DOHH2 (cell line): ENCODE results near the gene TAF1B.

ENCODE experiments used
- H3F3A ChIP-seq: fragments of 200-600 bp; sonication (generic), shearing (Covaris generic); 2 replicates; pipeline ENCODE4 v1.6.0; 2016; ENCODE audit warnings: antibody characterized with exemption, mild to moderate bottlenecking; ENCODE audit not compliant: control insufficient read depth, insufficient read depth
- H3K27ac ChIP-seq: fragments of 200-600 bp; sonication (generic); 2 replicates; pipeline ENCODE4 v1.5.1; 2014; ENCODE audit warnings: low read depth, mild to moderate bottlenecking, low read length, moderate library complexity
- H3K27me3 ChIP-seq: fragments of 200-600 bp; sonication (generic); 2 replicates; pipeline ENCODE4 v1.6.1; 2014; ENCODE audit warnings: mild to moderate bottlenecking, low read length, mixed read lengths; ENCODE audit not compliant: control insufficient read depth
- H3K36me3 ChIP-seq: fragments of 200-600 bp; sonication (generic); 2 replicates; pipeline ENCODE4 v1.6.1; 2014; ENCODE audit warnings: mild to moderate bottlenecking, low read length, moderate library complexity, mixed read lengths; ENCODE audit not compliant: control insufficient read depth
- H3K4me1 ChIP-seq: fragments of 200-600 bp; sonication (generic); 2 replicates; pipeline ENCODE4 v1.6.1; 2014; ENCODE audit warnings: mild to moderate bottlenecking, low read length, mixed read lengths; ENCODE audit not compliant: control insufficient read depth
- H3K4me2 ChIP-seq: fragments of 200-600 bp; sonication (generic); 2 replicates; pipeline ENCODE4 v1.6.0; 2014; ENCODE audit warnings: mild to moderate bottlenecking, low read length, moderate library complexity
- H3K4me3 ChIP-seq: fragments of 200-600 bp; sonication (generic); 2 replicates; pipeline ENCODE4 v1.5.1; 2014; ENCODE audit warnings: mild to moderate bottlenecking, low read length, mixed read lengths
- H3K79me2 ChIP-seq: fragments of 200-600 bp; sonication (generic); 2 replicates; pipeline ENCODE4 v1.6.1; 2014; ENCODE audit warnings: mild to moderate bottlenecking, low read length, mixed read lengths; ENCODE audit not compliant: control insufficient read depth
- H3K9me2 ChIP-seq: fragments of 200-600 bp; sonication (generic); replicated peaks from 2 replicates; pipeline ENCODE4 v1.6.1; 2014; ENCODE audit warnings: mild to moderate bottlenecking, low read length, mixed read lengths; ENCODE audit not compliant: control insufficient read depth
- H3K9me3 ChIP-seq: fragments of 200-600 bp; sonication (generic); 2 replicates; pipeline ENCODE4 v1.6.1; 2014; ENCODE audit warnings: antibody characterized with exemption, low read length, mixed read lengths; ENCODE audit not compliant: control insufficient read depth, insufficient read depth
- H4K20me1 ChIP-seq: fragments of 200-600 bp; sonication (generic); 2 replicates; pipeline ENCODE4 v1.6.0; 2014; ENCODE audit warnings: low read depth, mild to moderate bottlenecking, antibody characterized with exemption, low read length, moderate library complexity; ENCODE audit not compliant: control insufficient read depth, insufficient read depth
- EZH2phosphoT487 ChIP-seq: fragments of 200-600 bp; sonication (generic); IDR thresholded peaks from 2 replicates; pipeline ENCODE4 v1.6.1; 2017; ENCODE audit warnings: borderline replicate concordance, mild to moderate bottlenecking, antibody characterized with exemption, low read length, moderate library complexity, mixed read lengths
- TF ChIP-seq, protein P1 (sequence below): fragments of 200-600 bp; sonication (generic); IDR thresholded peaks from one replicate; pipeline ENCODE4 v1.5.1; 2014; ENCODE audit warnings: antibody characterized with exemption, mild to moderate bottlenecking, low read depth, low read length; ENCODE audit not compliant: poor library complexity, severe bottlenecking

TAF1B gene

GRCh38 chr2:9821805-9822445, 21.3 kb upstream of the TAF1B start:
- Histone ChIP-seq H4K20me1 (no peaks in the 10 kb centered on the region), H3K36me3 (no peaks in the 10 kb centered on the region), H3K9me2 (no peaks in the 10 kb centered on the region), H3K79me2 (no peaks in the 10 kb centered on the region), H3K4me2 (no peak overlapping the region), H3K9me3 (no peaks in the 10 kb centered on the region), H3F3A (no peaks in the 10 kb centered on the region), H3K4me1 (no peaks in the 10 kb centered on the region), H3K27me3 (0 out of 2 replicates have a peak, but pooled peaks cover 4% of the 10 kb centered on the region), H3K27ac (no peak overlapping the region), H3K4me3 (no peak overlapping the region)
- TF ChIP-seq, protein P1, sequence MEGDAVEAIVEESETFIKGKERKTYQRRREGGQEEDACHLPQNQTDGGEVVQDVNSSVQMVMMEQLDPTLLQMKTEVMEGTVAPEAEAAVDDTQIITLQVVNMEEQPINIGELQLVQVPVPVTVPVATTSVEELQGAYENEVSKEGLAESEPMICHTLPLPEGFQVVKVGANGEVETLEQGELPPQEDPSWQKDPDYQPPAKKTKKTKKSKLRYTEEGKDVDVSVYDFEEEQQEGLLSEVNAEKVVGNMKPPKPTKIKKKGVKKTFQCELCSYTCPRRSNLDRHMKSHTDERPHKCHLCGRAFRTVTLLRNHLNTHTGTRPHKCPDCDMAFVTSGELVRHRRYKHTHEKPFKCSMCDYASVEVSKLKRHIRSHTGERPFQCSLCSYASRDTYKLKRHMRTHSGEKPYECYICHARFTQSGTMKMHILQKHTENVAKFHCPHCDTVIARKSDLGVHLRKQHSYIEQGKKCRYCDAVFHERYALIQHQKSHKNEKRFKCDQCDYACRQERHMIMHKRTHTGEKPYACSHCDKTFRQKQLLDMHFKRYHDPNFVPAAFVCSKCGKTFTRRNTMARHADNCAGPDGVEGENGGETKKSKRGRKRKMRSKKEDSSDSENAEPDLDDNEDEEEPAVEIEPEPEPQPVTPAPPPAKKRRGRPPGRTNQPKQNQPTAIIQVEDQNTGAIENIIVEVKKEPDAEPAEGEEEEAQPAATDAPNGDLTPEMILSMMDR = no peak
- TF ChIP-seq EZH2phosphoT487 = no peak

- Histone ChIP-seq H3K27ac (no peak overlapping the region), H3K9me3 (no peaks in the 10 kb centered on the region), H3K36me3 (no peaks in the 10 kb centered on the region), H4K20me1 (no peaks in the 10 kb centered on the region), H3K27me3 (peaks cover 11% of the 10 kb centered on the region), H3K4me3 (no peak overlapping the region), H3K79me2 (no peaks in the 10 kb centered on the region), H3K4me1 (no peaks in the 10 kb centered on the region), H3F3A (no peaks in the 10 kb centered on the region), H3K9me2 (no peaks in the 10 kb centered on the region), H3K4me2 (no peak overlapping the region)
- no peak for TF ChIP-seq EZH2phosphoT487
- TF ChIP-seq, protein P1 = no peak
Observed at GRCh38 chr2:9824441-9824840, 18.8 kb upstream of the TAF1B start.

DNA sequence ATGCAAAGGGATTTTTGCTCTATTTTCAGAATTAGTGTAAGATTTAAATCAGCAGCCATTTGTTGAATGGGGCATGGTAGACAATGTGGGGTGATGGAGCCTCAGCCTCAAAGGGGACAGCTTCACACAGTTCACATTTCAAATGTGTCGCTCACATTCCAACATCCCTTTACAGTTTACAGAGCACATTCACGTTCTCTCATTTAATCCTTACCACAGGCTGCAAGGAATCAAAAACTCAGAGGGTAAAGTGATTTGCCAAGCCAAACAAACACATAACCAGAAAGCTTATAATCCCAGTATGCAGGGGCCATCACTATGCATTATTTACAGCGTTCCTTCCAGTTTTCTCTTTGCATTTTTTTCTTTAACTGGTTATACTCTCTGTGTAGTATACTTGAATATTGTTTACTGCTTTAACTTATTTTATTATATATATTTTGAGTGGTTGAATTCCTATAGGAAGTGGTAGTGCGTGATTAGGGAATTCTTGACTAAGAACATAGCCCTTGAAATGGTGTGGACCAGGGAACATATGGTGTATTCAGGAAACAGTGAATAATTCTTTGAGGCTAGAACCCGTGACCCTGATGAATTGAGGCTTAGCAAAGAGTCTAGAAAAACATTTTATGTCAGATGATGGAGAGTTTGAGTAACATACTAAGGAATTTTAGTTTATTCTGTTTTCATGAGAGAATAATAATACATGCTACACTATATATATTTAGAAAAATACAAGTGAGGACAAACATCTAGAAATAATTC, 18.1 kb upstream of the TAF1B start:
- no peaks in the 10 kb centered on the region for H4K20me1 ChIP-seq

More for the DNA sequence above, 18.1 kb upstream of the TAF1B start:
- H3K27ac ChIP-seq = no peak overlapping the region
- H3K9me2 ChIP-seq = no peaks in the 10 kb centered on the region
- no peaks in the 10 kb centered on the region for H3K4me1 ChIP-seq
- H3K4me2 ChIP-seq = no peak overlapping the region
- no peaks in the 10 kb centered on the region for H3F3A ChIP-seq
- peaks cover 16% of the 10 kb centered on the region for H3K27me3 ChIP-seq
- no peaks in the 10 kb centered on the region for H3K79me2 ChIP-seq
- no peak overlapping the region for H3K4me3 ChIP-seq
- TF ChIP-seq, protein P1 = no peak
- TF ChIP-seq EZH2phosphoT487 = no peak
- no peaks in the 10 kb centered on the region for H3K36me3 ChIP-seq
- no peaks in the 10 kb centered on the region for H3K9me3 ChIP-seq
